ENCODE measurements around the gene STK39. TPM values are rescaled to one million over a fixed set of nuclear protein-coding genes. Genes with fewer than 3 reads are reported as not detected.

STK39 gene
- total RNA-seq, 1 experiment from 2014 or later: 20.8 TPM

DNA sequence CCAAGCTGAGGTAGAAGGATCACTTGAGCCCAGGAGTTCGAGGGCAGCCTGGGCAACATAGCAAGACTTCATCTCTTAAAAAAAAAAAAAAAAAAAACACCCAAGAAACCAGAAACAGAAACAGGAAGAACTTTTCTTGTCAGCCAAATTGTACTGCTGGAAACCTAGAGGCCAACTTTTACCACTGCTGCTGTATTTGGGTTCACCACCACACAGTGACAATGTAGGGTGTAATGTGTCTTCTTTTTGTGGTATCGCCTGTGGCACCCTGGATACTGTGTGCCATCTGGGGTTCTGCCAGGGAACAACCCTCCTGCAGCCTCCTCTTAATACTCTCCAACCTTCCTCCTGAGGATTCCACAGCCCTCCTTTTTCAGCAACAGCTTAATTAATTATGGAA, 72.6 kb downstream of the STK39 start:
- DNase-seq: no peak
- H3K27me3 ChIP-seq (ENCODE audit: control insufficient read depth, insufficient read depth, low read length): no peaks in the 10 kb centered on the region

DNA sequence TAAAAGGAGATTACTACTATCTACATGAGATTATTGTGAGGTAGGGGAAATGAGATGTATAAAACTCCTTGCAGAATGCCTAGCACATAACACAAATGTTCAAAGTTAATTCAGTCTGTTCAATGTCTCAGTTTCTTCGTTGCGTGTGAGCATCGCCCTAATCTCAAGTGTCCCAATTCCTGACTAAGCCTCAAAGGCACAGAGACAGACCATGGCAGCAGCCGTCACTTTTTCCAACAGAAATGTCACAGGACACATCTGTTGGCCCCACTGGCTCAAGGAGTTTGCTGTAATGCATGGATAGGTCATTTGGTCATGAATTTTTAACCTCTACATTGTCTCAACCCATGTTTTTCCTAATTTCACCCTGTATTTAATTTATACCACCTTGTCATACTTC, 75.3 kb downstream of the STK39 start:
- H3K27me3 ChIP-seq (ENCODE audit: control insufficient read depth, insufficient read depth, low read length): no peaks in the 10 kb centered on the region
- no peak for DNase-seq
- H3K36me3 ChIP-seq (replicated peaks; ENCODE audit: control insufficient read depth, insufficient read depth, low read length): no peaks in the 10 kb centered on the region
- no peak overlapping the region for H3K4me3 ChIP-seq (ENCODE audit: insufficient read depth, low read depth, low read length)

More for the DNA sequence above, 72.6 kb downstream of the STK39 start:
- no peaks in the 10 kb centered on the region for H3K36me3 ChIP-seq (replicated peaks; ENCODE audit: control insufficient read depth, insufficient read depth, low read length)
- no peak overlapping the region for H3K4me3 ChIP-seq (ENCODE audit: insufficient read depth, low read depth, low read length)

DNA sequence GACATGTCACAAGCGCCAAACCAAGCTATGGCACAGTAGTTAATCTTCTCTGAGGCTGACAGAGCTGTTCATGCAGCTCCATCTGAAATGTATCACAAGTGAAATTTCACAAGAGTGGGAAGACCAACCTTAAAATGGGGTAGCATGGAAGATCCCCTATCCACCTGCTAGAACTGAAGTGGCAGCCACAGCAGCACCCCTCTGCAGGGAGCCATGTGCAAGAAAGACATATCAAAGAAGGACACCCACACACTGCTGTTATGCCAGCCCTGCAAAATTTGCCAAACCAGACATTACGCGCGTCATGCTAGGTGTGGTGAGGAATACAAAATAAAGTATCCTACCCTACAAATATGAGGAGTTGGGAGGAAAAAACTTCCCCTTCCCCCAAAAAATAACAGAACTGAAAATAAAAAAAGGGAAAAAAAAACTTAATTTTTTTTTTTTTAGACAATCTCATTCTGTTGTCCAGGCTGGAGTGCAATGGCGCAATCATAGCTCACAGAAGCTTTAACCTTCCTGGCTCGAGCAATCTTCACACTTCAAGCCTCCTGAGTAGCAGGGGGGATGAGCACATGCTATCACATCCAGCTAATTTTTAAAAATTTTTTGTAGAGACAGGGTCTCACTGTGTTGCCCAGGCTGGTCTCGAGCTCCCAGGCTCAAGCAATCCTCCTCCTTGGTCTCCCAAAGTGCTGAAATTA, 76.2 kb downstream of the STK39 start:
- H3K27me3 ChIP-seq (ENCODE audit: control insufficient read depth, insufficient read depth, low read length): no peaks in the 10 kb centered on the region
- no peak overlapping the region for H3K4me3 ChIP-seq (ENCODE audit: insufficient read depth, low read depth, low read length)
- no peak for DNase-seq
- no peaks in the 10 kb centered on the region for H3K36me3 ChIP-seq (replicated peaks; ENCODE audit: control insufficient read depth, insufficient read depth, low read length)

DNA sequence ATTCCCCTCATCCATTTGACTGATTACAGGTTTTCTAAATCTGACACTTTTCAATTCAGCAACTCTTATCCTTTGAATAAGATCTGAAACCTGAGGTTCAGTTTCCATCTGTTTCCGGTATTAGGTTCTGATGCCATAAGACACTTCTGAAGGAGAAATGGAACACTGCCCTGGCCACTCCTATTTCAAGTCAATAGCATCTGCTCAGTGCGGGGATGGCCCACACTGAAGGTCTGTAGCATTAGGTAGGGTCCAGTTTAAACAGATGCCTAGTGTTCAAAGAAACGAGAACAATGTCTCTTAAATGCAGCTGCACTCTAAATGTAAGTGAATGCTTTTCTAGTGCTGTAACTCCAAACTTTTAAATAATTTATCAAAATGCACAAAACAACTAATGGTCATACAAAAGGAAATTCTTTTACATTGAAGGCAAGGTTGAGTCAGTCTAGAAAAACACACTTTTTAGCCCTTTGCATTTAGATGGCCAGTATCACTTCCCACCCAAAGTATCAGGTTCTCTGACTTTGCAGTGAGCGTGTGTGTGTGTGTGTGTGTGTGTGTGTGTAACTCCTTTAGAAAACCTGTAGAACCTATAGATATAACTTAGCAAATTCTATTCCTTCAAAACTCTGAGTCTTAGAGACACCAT, 78.2 kb downstream of the STK39 start:
- Histone ChIP-seq H3K36me3 (replicated peaks; ENCODE audit: control insufficient read depth, insufficient read depth, low read length) (no peaks in the 10 kb centered on the region), H3K27me3 (ENCODE audit: control insufficient read depth, insufficient read depth, low read length) (no peaks in the 10 kb centered on the region)
- DNase-seq: no peak

DNA sequence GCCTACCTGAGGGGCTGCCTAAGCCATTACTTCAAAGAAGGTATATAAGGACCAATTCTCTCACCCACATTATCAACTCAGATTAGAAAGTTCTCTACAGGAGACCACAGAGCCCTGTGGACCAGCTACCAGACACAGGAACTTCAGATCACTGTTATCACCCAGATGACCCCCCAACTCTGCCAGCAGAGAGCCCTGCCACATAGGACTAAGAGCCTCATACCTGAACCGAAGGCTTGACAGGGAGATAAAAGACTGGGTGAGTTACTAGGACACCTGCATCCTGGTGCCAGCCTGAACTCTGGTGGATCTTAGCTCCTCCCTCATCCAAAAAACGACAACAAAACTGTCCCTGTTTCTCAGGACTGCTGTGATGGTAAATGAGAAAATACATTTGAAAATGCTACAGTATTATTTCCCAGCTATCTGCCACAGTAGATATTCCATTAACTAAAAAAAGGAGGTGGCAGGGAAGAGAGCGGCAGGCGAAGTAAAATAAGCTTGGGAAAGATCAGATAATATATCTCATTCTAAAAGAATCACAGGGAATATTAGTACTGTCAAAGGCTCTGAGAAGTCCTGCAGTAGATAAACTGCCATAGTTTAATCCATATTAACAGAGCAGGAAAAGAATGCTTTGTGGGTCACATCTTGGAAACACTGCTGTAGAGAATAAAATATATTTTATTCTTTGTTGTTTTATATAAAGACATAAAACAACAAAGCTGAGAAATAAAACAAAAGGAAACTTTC, 79.7 kb downstream of the STK39 start:
- no peak for DNase-seq
- Histone ChIP-seq H3K27me3 (ENCODE audit: control insufficient read depth, insufficient read depth, low read length) (no peaks in the 10 kb centered on the region), H3K36me3 (replicated peaks; ENCODE audit: control insufficient read depth, insufficient read depth, low read length) (no peaks in the 10 kb centered on the region), H3K4me3 (ENCODE audit: insufficient read depth, low read depth, low read length) (no peak overlapping the region)

More for the DNA sequence above, 78.2 kb downstream of the STK39 start:
- H3K4me3 ChIP-seq (ENCODE audit: insufficient read depth, low read depth, low read length): no peak overlapping the region

DNA sequence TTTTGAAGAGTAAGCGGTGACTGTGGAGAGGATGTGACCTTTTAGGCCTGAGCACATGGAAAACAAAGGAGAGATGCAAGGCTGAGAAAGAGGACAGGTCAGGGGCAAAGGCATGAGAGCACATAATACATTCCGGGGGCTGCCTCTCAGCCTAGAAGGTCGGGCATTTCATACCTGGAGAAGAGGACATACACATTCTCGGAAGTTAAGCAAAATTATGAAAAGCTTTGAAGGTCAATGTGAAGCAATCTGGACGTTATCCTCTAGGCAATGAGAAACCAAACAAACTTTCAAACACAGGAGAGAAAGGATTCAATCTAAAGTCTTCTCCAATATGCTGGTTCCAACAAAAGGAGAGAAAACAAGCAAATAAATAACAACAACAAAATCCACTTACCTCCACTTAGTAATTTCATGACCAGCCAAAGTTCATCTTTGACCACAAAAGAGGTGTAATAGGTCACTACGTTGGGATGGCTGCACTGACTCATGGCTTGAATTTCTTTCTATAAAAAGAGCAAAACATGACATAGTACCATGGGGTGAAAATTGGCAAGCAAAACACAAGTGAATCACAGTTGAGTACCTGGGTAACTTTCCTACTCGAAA, 80.4 kb downstream of the STK39 start:
- no peak overlapping the region for H3K4me3 ChIP-seq (ENCODE audit: insufficient read depth, low read depth, low read length)
- DNase-seq: no peak
- H3K36me3 ChIP-seq (replicated peaks; ENCODE audit: control insufficient read depth, insufficient read depth, low read length): no peaks in the 10 kb centered on the region

DNA sequence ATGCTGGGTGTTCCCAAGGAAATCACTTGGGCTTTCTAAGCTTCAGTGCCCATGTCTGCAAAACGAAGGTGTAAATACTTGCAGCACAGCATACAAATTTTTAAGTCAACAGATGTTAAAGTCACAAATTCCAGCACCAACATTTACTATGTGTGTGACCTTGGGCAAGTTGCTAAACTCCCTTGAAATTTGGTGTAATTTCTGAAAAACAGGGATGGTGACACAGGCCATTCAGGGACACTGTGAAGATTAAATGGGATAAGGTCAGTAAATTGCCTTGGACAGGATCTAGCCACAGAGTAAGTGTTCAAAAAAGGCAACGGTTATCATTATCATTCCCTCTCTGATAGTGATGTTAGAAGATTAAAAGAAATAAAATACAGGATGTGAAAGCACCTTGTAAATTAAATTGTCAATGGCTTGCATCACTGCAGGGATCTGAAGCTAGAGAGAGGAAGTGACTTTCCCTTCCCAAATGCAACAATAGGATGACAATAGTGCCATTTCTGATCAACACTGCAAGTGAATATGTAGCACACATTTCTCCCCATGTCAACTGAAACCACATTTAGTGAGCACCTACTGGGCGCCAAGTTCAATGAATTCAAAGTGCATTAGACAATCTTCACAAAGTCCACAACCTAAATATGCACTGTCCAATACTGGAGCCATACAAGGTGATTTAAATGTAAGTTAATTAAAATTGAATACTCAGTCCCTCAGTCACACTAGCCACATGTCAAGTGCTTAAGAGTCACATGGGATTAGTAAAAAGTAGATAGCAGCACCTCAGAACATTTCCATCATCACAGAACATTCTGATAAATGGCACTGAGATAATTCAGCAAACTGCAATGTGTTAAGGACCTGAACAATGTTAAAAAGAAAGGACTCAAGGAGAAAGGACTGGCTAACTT, 81.2 kb downstream of the STK39 start:
- no peaks in the 10 kb centered on the region for H3K36me3 ChIP-seq (replicated peaks; ENCODE audit: control insufficient read depth, insufficient read depth, low read length)
- no peak overlapping the region for H3K4me3 ChIP-seq (ENCODE audit: insufficient read depth, low read depth, low read length)
- no peaks in the 10 kb centered on the region for H3K27me3 ChIP-seq (ENCODE audit: control insufficient read depth, insufficient read depth, low read length)
- no peak for DNase-seq

More for the DNA sequence above, 80.4 kb downstream of the STK39 start:
- no peaks in the 10 kb centered on the region for H3K27me3 ChIP-seq (ENCODE audit: control insufficient read depth, insufficient read depth, low read length)

DNA sequence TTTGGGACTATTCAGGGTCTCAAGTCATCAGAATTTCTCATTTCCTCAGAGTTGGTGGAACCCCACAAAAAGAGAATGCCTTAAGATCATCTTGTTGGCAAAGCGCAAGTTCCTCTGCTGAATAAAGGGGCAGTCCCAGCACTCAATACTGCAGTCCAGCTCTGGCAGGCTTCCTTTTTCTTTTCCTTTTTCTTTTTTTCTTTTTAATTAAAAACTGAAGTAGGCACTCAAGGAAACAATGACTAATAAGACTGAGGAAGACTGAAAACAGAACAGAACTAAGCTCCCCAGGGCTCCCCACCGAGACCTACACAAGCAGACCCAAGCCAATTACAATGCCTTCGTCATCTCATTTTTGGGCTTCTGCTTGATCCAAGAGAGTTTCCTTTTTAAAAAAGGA, 82.0 kb downstream of the STK39 start:
- H3K27me3 ChIP-seq (ENCODE audit: control insufficient read depth, insufficient read depth, low read length): no peaks in the 10 kb centered on the region
- H3K4me3 ChIP-seq (ENCODE audit: insufficient read depth, low read depth, low read length): no peak overlapping the region
- no peaks in the 10 kb centered on the region for H3K36me3 ChIP-seq (replicated peaks; ENCODE audit: control insufficient read depth, insufficient read depth, low read length)
- no peak for DNase-seq

DNA sequence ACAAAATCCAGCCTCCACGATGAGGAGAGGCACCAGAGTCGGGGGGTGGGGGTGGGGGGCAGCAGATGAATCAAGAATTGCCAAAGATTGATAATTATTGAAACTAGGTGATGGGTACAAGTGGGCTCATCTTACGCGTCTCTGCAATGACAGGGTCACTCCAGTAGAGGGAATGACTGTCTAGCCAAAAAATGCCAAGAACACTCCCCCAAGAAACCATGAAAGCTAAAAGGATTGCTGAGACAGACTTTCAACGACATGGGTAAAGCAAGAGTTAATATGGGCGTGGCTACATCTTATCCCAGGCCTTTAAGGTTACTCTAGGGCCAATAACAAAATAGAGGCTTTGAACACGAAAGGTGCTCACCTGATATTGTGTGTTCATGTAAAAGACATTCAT, 86.5 kb downstream of the STK39 start:
- Histone ChIP-seq H3K36me3 (replicated peaks; ENCODE audit: control insufficient read depth, insufficient read depth, low read length) (no peaks in the 10 kb centered on the region), H3K4me3 (ENCODE audit: insufficient read depth, low read depth, low read length) (no peak overlapping the region), H3K27me3 (ENCODE audit: control insufficient read depth, insufficient read depth, low read length) (no peaks in the 10 kb centered on the region)
- peak; percentile 37 for DNase-seq

DNA sequence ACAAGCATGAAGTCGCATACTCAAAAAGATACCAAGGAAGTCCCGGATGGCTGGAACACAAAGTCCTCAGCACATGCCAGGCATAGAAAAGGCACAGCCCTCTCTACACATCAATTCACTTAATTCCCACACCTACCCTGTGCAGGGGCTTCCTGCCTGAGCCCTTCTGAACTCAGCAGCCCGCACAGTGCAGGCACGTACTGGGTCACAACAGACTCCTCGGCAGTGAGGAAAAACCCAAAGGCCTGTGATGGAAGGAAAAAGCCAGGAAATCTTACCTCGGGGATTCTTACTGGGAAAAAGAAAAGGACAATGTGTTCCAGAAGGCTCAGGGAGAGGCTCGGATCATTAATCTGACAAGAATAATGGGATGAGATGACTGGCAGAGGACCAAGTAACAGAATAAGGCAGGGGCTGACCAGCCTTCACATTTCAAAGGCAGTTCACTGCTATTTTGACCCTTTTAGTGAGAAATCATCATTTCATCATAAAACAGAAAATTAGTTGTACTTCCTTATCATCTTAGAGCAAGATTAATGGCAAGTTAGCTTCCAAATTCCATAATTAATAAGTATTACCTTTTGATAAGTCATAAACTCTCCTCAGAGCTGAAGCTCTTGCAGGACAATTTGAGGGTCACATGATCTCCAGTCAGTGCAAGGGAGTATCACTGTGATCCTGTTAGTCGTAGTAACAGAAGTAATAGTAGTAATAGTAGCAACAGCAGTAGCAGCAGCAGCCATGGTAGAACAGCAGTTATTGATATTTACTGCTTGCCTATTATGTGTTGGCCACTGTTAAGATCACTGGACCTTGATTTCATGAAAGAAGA, 87.4 kb downstream of the STK39 start:
- H3K36me3 ChIP-seq (replicated peaks; ENCODE audit: control insufficient read depth, insufficient read depth, low read length): no peaks in the 10 kb centered on the region
- no peak for DNase-seq
- no peak overlapping the region for H3K4me3 ChIP-seq (ENCODE audit: insufficient read depth, low read depth, low read length)
- no peaks in the 10 kb centered on the region for H3K27me3 ChIP-seq (ENCODE audit: control insufficient read depth, insufficient read depth, low read length)

DNA sequence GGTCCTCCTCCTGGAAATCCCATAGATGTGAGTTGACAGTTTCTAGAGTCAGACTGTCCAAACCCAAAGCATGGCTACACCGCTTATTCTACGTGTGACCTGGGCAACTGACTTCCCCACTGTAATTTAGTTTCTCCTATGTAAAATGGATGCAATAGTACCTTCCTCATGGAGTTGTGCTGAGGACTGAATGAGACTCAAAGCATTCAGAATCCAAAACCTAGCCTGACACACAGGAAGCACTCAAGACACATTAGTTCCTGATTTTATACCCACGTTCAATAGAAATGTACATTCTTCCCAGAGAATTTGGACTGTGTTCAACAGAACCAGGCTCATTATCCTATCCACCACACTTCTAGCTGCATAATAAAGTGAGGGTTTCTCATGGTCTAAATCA, 88.8 kb downstream of the STK39 start:
- no peak for DNase-seq
- no peak overlapping the region for H3K4me3 ChIP-seq (ENCODE audit: insufficient read depth, low read depth, low read length)
- no peaks in the 10 kb centered on the region for H3K36me3 ChIP-seq (replicated peaks; ENCODE audit: control insufficient read depth, insufficient read depth, low read length)
- H3K27me3 ChIP-seq (ENCODE audit: control insufficient read depth, insufficient read depth, low read length): no peaks in the 10 kb centered on the region

DNA sequence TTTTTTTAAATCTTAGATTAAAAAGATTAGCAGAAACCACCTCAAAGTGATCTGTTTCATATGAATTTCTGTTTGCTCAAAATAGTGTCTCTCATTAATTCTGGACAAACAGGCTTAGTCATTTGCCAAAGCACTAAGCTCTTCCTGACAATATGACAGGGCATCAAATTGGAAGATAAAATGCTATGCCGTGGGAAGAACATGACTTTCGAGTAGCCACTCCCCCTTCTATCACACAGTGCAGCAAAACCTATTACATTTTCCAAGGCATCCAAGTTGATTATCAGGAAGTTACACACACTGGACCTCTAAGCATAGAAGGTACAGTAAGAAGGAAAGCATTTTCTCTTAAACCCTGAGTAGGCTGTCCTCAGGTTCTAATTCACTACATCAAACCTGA, 89.5 kb downstream of the STK39 start:
- Histone ChIP-seq H3K36me3 (replicated peaks; ENCODE audit: control insufficient read depth, insufficient read depth, low read length) (no peaks in the 10 kb centered on the region), H3K27me3 (ENCODE audit: control insufficient read depth, insufficient read depth, low read length) (no peaks in the 10 kb centered on the region), H3K4me3 (ENCODE audit: insufficient read depth, low read depth, low read length) (no peak overlapping the region)
- no peak for DNase-seq

DNA sequence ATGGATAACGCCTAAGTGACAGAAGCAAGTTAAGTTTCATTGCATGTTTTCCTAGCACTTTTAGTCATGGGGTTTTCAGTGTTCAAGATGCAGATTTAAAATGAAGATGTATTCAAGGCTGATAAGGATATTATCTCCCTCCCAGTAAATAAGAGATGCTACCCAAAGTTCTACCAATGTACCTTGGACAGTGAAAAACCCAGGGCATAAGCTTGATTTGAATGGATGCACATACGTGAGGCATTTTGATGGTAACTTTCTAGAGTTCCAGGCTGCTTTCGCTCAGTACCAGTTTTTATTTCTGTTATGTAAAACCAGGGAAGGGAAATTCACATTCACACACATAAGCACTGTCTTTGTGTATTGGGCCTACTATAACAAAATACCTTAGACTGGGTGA, 90.3 kb downstream of the STK39 start:
- H3K27me3 ChIP-seq (ENCODE audit: control insufficient read depth, insufficient read depth, low read length): no peaks in the 10 kb centered on the region
- DNase-seq: no peak
- no peaks in the 10 kb centered on the region for H3K36me3 ChIP-seq (replicated peaks; ENCODE audit: control insufficient read depth, insufficient read depth, low read length)
- no peak overlapping the region for H3K4me3 ChIP-seq (ENCODE audit: insufficient read depth, low read depth, low read length)
